Breast epithelium (tissue), 4 donors: ENCODE measurements around the gene MVB12B. TPM values are rescaled to one million over a fixed set of nuclear protein-coding genes. Genes with fewer than 3 reads are reported as not detected.

ENCODE experiments used
- DNase-seq, 2 donors: peaks; one replicate each; pipeline ENCODE4 v3.0.0-alpha.2; 2019; ENCODE audit warnings: low spot score in 2 of 2
- H3K27ac ChIP-seq, 2 donors: fragments of 200-600 bp; sonication (generic) in 1 of 2; one replicate each; pipeline ENCODE4 v1.5.1; 2016 to 2019; ENCODE audit warnings: mild to moderate bottlenecking in 1 of 2
- H3K27me3 ChIP-seq, 2 donors: fragments of 200-600 bp; sonication (generic) in 1 of 2; one replicate each; pipeline versions ENCODE4 v1.5.1 to v1.6.0; 2017 to 2019; ENCODE audit warnings: control low read depth in 1 of 2, mild to moderate bottlenecking in 1 of 2
- H3K36me3 ChIP-seq: fragments of 200-600 bp; one replicate; pipeline ENCODE4 v1.5.1; 2019
- H3K4me1 ChIP-seq, 2 donors: fragments of 200-600 bp; sonication (generic); one replicate each; pipeline ENCODE4 v1.5.1; 2016 to 2019; ENCODE audit warnings: control low read depth in 1 of 2
- H3K4me3 ChIP-seq, 3 donors: fragments of 200-600 bp; sonication (generic); 1 replicate in 2 of 3; 2 replicates in 1 of 3; pipeline ENCODE4 v1.5.1; 2016 to 2019; ENCODE audit warnings: mild to moderate bottlenecking in 3 of 3, moderate library complexity in 2 of 3
- H3K9me3 ChIP-seq, 2 donors: fragments of 200-600 bp; sonication (generic) in 1 of 2; one replicate each; pipeline ENCODE4 v1.5.1; 2016 to 2019; ENCODE audit warnings: control low read depth in 1 of 2
- CTCF ChIP-seq, 3 donors: fragments of 450-650 bp; IDR thresholded peaks; one replicate each; pipeline ENCODE4 v1.5.1; 2016 to 2017; ENCODE audit warnings: antibody characterized with exemption in 3 of 3, mild to moderate bottlenecking in 3 of 3, moderate library complexity in 3 of 3
- POLR2A ChIP-seq: fragments of 450-650 bp; IDR thresholded peaks from one replicate; pipeline ENCODE4 v1.6.1; 2016; ENCODE audit warnings: antibody characterized with exemption, mild to moderate bottlenecking, moderate library complexity
- POLR2AphosphoS5 ChIP-seq, 3 donors: sonication (generic); formaldehyde crosslinking; IDR thresholded peaks; one replicate each; pipeline ENCODE4 v1.6.1; 2017; ENCODE audit warnings: antibody characterized with exemption in 3 of 3
- intact Hi-C: fragments of 100-400 bp; cut with DNase I; formaldehyde crosslinking; loops from one replicate; pipeline ENCODE4 v1.15.1; 2023; ENCODE audit warnings: low total_unique reads
- total RNA-seq, 3 donors: library from RNA; depleted of rRNA; stranded (reverse); fragments of >200 nt; gene quantifications; one replicate each; pipeline ENCODE4 v1.1.0, GENCODE V29; 2016

Gene MVB12B
- total RNA-seq, 3 donors from 2014 or later = 8.2 to 12.6 (median 9.9) TPM

- intact Hi-C loops = no loop called here
- H3K4me1 ChIP-seq = no peaks in the 10 kb centered on the region
- H3K27ac ChIP-seq = peak overlapping the region; percentile 40 to 88
- peak overlapping the region; percentile 62 to 89 (median 68) for H3K4me3 ChIP-seq
- H3K9me3 ChIP-seq = no peaks in the 10 kb centered on the region
- no peak for TF ChIP-seq POLR2AphosphoS5 (IDR thresholded peaks at IDR 0.05)
- no peak for TF ChIP-seq POLR2A
- no peak for TF ChIP-seq CTCF (IDR thresholded peaks at IDR 0.05)
- no peaks in the 10 kb centered on the region for H3K27me3 ChIP-seq
- H3K36me3 ChIP-seq = no peaks in the 10 kb centered on the region
- no peak for DNase-seq
Observed at GRCh38 chr9:126327714-126328185, 1.1 kb downstream of the MVB12B start.

GRCh38 chr9:126328407-126328806, 1.8 kb downstream of the MVB12B start:
- Histone ChIP-seq H3K27ac (no peak overlapping the region), H3K9me3 (no peaks in the 10 kb centered on the region), H3K36me3 (no peaks in the 10 kb centered on the region), H3K4me1 (no peaks in the 10 kb centered on the region), H3K27me3 (no peaks in the 10 kb centered on the region), H3K4me3 (no peak overlapping the region)
- DNase-seq = no peak
- intact Hi-C loops = no loop called here
- no peak for TF ChIP-seq POLR2AphosphoS5 (IDR thresholded peaks at IDR 0.05)
- TF ChIP-seq CTCF (IDR thresholded peaks at IDR 0.05) = no peak
- no peak for TF ChIP-seq POLR2A

GRCh38 chr9:126329476-126330275, 3.0 kb downstream of the MVB12B start:
- Histone ChIP-seq H3K9me3 (no peaks in the 10 kb centered on the region), H3K4me3 (no peak overlapping the region), H3K4me1 (no peaks in the 10 kb centered on the region), H3K27ac (no peak overlapping the region), H3K36me3 (no peaks in the 10 kb centered on the region), H3K27me3 (no peaks in the 10 kb centered on the region)
- intact Hi-C loops = no loop called here
- DNase-seq = no peak
- TF ChIP-seq POLR2A (no peak), CTCF (IDR thresholded peaks at IDR 0.05) (no peak)

GRCh38 chr9:126330536-126330935, 3.9 kb downstream of the MVB12B start:
- Histone ChIP-seq H3K9me3 (no peaks in the 10 kb centered on the region), H3K36me3 (no peaks in the 10 kb centered on the region), H3K4me1 (no peaks in the 10 kb centered on the region), H3K27ac (no peak overlapping the region), H3K4me3 (no peak overlapping the region), H3K27me3 (no peaks in the 10 kb centered on the region)
- TF ChIP-seq CTCF (IDR thresholded peaks at IDR 0.05) = no peak
- no peak for TF ChIP-seq POLR2A
- no peak for TF ChIP-seq POLR2AphosphoS5 (IDR thresholded peaks at IDR 0.05)
- intact Hi-C loops = no loop called here
- no peak for DNase-seq

- H3K36me3 ChIP-seq = no peaks in the 10 kb centered on the region
- no peak overlapping the region for H3K4me3 ChIP-seq
- H3K4me1 ChIP-seq = no peaks in the 10 kb centered on the region
- H3K27ac ChIP-seq = no peak overlapping the region
- DNase-seq = no peak
- intact Hi-C loops = no loop called here
- H3K9me3 ChIP-seq = no peaks in the 10 kb centered on the region
- TF ChIP-seq POLR2A (no peak), CTCF (IDR thresholded peaks at IDR 0.05) (no peak), POLR2AphosphoS5 (IDR thresholded peaks at IDR 0.05) (no peak)
- H3K27me3 ChIP-seq = no peaks in the 10 kb centered on the region
Observed at GRCh38 chr9:126331964-126332748, 5.5 kb downstream of the MVB12B start.
